ENCODE results near the gene MRPL12. TPM values are rescaled to one million over a fixed set of nuclear protein-coding genes. Genes with fewer than 3 reads are reported as not detected.

Gene MRPL12
- total and polyA plus RNA-seq, 2 of the 13 experiments (the other 11 are each of a cell fraction or from before 2014, with no cell fraction given): 39.1 to 94.1 TPM

GRCh38 chr17:81733507-81734404 lies 30.6 kb downstream of the MRPL12 start (continued):
- TF ChIP-seq ZNF772 (CRISPR knock-in tag; IDR thresholded peaks at IDR 0.05) (0 out of 2 replicates have a peak, but pooled peaks have one; percentile 70), ZNF644 (CRISPR knock-in tag; IDR thresholded peaks at IDR 0.05; ENCODE audit: low read depth) (no peak), ZNF382 (CRISPR knock-in tag; IDR thresholded peaks at IDR 0.05; ENCODE audit: borderline replicate concordance) (no peak), ARNT2 (CRISPR knock-in tag; IDR thresholded peaks at IDR 0.05; ENCODE audit: low read depth) (0 out of 2 replicates have a peak, but pooled peaks have one; percentile 70), PCBP1 (IDR thresholded peaks at IDR 0.05; ENCODE audit: borderline replicate concordance, low read depth, low read length) (peak; percentile 45; the same call in 1 of the 2 replicates), ZBTB25 (CRISPR knock-in tag; IDR thresholded peaks at IDR 0.05) (no peak), FOXP4 (CRISPR knock-in tag; IDR thresholded peaks at IDR 0.05) (0 out of 2 replicates have a peak, but pooled peaks have one; percentile 16), SP1 (IDR thresholded peaks at IDR 0.05) (no peak), SP1 (CRISPR knock-in tag; IDR thresholded peaks at IDR 0.05) (peak; percentile 50; the same call in 1 of the 2 replicates), MTA1 (CRISPR knock-in tag; IDR thresholded peaks at IDR 0.05; ENCODE audit: borderline replicate concordance) (peak; percentile 17; the same call in 1 of the 2 replicates), CTCF (CRISPR knock-in tag; IDR thresholded peaks at IDR 0.05) (peak; percentile 100), ARID4A (CRISPR knock-in tag; IDR thresholded peaks at IDR 0.05; ENCODE audit: borderline replicate concordance) (peak; percentile 66; the same call in 1 of the 2 replicates), ZNF749 (CRISPR knock-in tag; IDR thresholded peaks at IDR 0.05; ENCODE audit: borderline replicate concordance) (no peak), AGO1 (IDR thresholded peaks at IDR 0.05; ENCODE audit: low read depth, low read length, poor library complexity, severe bottlenecking) (peak; percentile 61), HDAC2 (CRISPR knock-in tag; IDR thresholded peaks at IDR 0.05) (peak; percentile 63), ZNF263 (CRISPR knock-in tag; IDR thresholded peaks at IDR 0.05) (peak; percentile 66; the same call in 1 of the 2 replicates), CC2D1A (CRISPR knock-in tag; IDR thresholded peaks at IDR 0.05) (no peak), NFYC (CRISPR knock-in tag; IDR thresholded peaks at IDR 0.05) (peak; percentile 32; the same call in 1 of the 2 replicates), MTF2 (CRISPR knock-in tag; IDR thresholded peaks at IDR 0.05; ENCODE audit: borderline replicate concordance) (peak; percentile 86; the same call in 1 of the 2 replicates), GATAD2A (CRISPR knock-in tag; IDR thresholded peaks at IDR 0.05) (peak; percentile 67)

All from HepG2 (cell line).